Activated naive CD4-positive, alpha-beta T cell treated with anti-CD3 and anti-CD28 coated beads for 36 hours (primary cell): Measurements from ENCODE around the gene ICAM3. TPM values are rescaled to one million over a fixed set of nuclear protein-coding genes. Genes with fewer than 3 reads are reported as not detected.

Source experiments
- CTCF ChIA-PET: fragments of 350-600 bp; sonication (Branson Sonifier 250); formaldehyde crosslinking; loops from one replicate; lab custom pipeline; 2021; ENCODE audit warnings: antibody characterized with exemption; lab: Charles Lee
- DNase-seq: peaks from one replicate; pipeline ENCODE4 v3.0.0-alpha.2; 2020
- H3K27ac Mint-ChIP-seq: one replicate; pipeline ENCODE4 v1.8.0; 2021; ENCODE audit warnings: mild to moderate bottlenecking, mixed read lengths
- H3K27me3 Mint-ChIP-seq: one replicate; pipeline ENCODE4 v1.8.0; 2021; ENCODE audit warnings: low read depth, mixed read lengths
- H3K36me3 Mint-ChIP-seq: one replicate; pipeline ENCODE4 v1.8.0; 2021; ENCODE audit warnings: low read depth, mixed read lengths
- H3K4me1 Mint-ChIP-seq: one replicate; pipeline ENCODE4 v1.8.0; 2021; ENCODE audit warnings: low read depth, mixed read lengths
- H3K4me3 Mint-ChIP-seq: one replicate; pipeline ENCODE4 v1.8.0; 2021; ENCODE audit warnings: mild to moderate bottlenecking, moderate library complexity, mixed read lengths
- H3K9me3 Mint-ChIP-seq: one replicate; pipeline ENCODE4 v1.8.0; 2021; ENCODE audit warnings: mixed read lengths
- intact Hi-C: fragments of 100-400 bp; cut with micrococcal nuclease; formaldehyde crosslinking; loops from one replicate; pipeline ENCODE4 v1.15.1; 2023
- total RNA-seq, 2 experiments: library from RNA; stranded (reverse); gene quantifications; one replicate each; pipeline ENCODE4 v1.2.3, GENCODE V29; 2021

Gene ICAM3
- total RNA-seq, 2 experiments from 2014 or later = 109 to 114 TPM

DNA sequence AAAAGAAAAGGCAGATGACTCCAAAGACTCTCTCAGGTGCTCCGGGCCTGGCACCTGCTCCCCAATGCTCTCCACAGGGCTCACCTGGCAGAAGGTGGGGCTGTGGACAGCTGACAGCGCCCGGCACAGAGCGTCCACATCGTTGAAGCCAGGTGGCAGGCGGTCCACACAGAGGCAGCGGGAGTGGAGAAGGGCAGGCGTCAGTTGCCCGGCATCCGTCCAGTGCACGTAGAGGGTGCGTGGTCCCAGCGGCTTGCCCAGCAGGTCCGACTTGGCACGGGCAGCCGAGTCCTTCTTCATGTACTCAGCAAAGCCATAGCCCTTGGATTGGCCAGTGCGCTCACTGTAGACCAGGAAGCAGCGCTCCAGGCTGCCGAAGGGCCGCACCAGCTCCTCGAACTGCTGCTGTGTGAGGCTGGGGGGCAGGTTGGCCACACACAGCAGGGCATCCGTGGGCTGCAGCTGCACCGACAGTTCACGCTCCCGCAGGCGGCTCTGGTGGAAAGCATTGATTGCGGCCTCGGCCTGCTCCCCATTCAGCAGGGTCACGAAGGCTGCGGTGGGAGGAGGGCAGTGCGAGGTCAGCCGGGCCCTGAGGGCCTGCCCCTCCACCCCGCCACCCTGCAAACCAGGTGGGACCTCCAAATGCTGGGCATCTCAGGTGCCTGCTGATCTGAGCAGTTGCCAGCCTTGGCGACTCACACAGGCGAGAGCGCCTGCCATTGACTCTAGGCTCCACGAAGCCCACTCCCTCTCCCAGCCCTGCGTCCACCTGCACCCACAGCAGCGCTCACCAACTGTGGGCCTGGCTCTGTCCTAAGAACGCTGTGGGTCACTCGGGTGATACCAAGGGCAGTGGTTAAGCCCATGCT, 10.6 kb downstream of the ICAM3 start:
- intact Hi-C loops = no loop called here
- peaks cover 19% of the 10 kb centered on the region for H3K4me1 Mint-ChIP-seq
- peaks cover 28% of the 10 kb centered on the region for H3K36me3 Mint-ChIP-seq

DNA sequence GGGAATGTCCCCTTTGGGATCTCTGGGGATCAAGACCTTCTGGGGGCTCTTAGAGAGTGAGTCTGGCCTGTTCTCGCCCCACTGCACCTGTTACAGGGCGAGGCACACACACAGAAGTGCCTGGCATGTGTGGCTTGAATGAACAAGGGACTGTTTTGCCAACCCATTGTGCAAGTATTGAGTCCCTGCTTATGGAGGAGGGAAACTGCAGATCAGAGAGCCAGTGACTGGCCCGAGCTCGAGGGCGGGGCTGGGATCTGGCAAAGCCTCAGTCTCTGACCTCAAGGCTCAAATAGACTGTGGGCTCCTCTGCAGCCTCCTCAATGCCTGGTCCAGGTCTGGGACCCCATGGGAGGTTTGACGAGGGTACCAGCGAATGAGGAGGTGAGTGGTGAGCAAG, 11.6 kb downstream of the ICAM3 start:
- no peak overlapping the region for H3K4me3 Mint-ChIP-seq
- intact Hi-C loops = no loop called here
- no peak for DNase-seq
- CTCF ChIA-PET = interaction anchor here (0.6 kb wide), 1 partner anchor 17 kb away, joined by 4 read pairs; no protein-coding TSS in a partner anchor
- peaks cover 20% of the 10 kb centered on the region for H3K36me3 Mint-ChIP-seq
- H3K27me3 Mint-ChIP-seq = no peaks in the 10 kb centered on the region
- peaks cover 13% of the 10 kb centered on the region for H3K4me1 Mint-ChIP-seq
- H3K27ac Mint-ChIP-seq = no peak overlapping the region
- no peaks in the 10 kb centered on the region for H3K9me3 Mint-ChIP-seq

More for the DNA sequence above, 10.6 kb downstream of the ICAM3 start:
- no peaks in the 10 kb centered on the region for H3K9me3 Mint-ChIP-seq
- no peak for DNase-seq
- H3K27ac Mint-ChIP-seq = no peak overlapping the region
- no peaks in the 10 kb centered on the region for H3K27me3 Mint-ChIP-seq
- CTCF ChIA-PET = interaction anchor here (0.6 kb wide), 1 partner anchor 16 kb away, joined by 4 read pairs; no protein-coding TSS in a partner anchor
- H3K4me3 Mint-ChIP-seq = no peak overlapping the region

DNA sequence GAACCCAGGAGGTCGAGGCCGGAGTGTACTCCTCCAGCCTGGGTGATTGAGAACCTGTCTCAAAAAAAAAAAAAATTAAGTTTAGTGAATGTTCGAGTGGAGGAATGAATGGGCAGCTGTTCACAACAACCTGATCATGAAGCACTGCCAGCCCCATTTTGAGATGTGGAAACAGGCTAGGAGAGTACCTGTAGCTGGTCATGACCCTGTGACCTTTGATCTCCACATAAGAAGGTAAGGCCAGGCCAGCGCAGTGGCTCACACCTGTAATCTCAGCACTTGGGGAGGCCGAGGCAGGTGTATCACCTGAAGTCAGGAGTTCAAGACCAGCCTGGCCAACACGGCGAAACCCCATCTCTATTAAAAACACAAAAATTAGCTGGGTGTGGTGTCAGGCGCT, 13.7 kb downstream of the ICAM3 start:
- DNase-seq = no peak
- H3K27ac Mint-ChIP-seq = no peak overlapping the region
- CTCF ChIA-PET = interaction anchor here (0.6 to 1.5 kb wide), 3 partner anchors 37 to 76 kb away, joined by 3 to 4 read pairs (median 3); no protein-coding TSS in a partner anchor
- no peak overlapping the region for H3K4me3 Mint-ChIP-seq
- intact Hi-C loops = no loop called here
- no peaks in the 10 kb centered on the region for H3K27me3 Mint-ChIP-seq
- no peaks in the 10 kb centered on the region for H3K4me1 Mint-ChIP-seq
- H3K36me3 Mint-ChIP-seq = peaks cover 20% of the 10 kb centered on the region
- no peaks in the 10 kb centered on the region for H3K9me3 Mint-ChIP-seq

DNA sequence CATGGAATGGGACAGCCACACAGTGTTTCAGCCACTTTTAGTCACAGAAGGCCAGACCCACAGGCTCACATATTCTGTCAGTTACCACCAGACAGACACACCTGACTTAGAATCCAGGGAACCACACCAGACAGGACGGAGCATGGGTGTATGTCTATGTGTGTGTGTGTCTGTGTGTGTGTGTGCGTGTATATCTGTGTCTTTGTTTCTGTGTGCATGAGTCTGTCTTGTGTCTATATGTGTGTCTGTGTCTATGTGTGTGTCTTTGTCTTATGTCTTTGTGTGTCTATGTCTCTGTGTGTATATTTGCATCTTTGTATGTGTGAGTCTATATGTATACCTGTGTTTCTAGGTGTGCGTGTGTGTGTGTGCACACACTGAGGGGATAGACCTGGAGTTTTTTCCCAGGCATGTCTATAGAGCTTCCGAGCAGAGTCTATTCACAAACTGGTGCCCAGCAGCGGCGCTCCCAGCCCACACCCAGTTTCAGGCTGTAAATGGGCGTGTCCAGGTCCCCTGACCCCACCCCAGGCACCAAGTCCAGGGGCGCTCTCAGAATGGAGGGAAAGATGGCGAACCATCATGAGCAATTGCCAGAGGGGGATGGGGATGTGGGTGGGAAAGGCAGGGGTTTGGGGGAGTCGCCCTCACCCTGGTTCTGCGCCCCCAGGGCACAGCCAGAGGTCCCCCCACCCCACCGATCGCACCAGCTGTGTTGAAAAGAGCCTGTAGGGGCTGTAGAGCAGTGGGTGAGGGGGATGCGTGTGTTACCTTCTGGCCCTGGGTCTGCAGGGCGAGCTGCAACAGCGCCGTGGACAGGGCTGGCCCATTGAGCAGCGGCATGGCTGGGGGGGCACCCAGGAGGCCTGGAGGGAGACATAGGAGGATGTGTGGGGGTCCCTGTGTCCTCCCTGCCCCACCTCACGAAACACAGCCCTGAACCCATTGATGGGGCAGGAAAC, 17.3 kb downstream of the ICAM3 start:
- peak overlapping the region; percentile 0 for H3K27ac Mint-ChIP-seq

DNA sequence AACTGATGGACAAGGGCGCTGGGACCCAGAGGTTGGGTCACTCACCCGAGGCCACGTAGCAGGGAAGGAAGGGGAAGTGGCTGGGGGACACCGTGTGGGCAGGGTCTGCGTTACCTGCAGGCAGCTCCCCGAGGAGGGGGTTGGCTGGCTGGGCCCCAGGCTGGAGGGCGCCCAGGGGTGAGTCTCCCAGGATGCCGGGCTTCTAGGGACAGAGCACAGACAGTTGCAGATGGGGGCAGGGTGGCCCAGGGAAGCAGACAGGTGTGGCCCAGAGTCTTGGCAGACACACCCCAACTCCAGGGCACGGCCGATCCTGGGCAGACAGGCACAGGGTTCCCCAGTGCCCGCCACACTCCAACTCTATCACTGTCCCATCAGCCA, 18.0 kb downstream of the ICAM3 start:
- CTCF ChIA-PET = no interaction called here
- intact Hi-C loops = no loop called here
- H3K36me3 Mint-ChIP-seq = peaks cover 15% of the 10 kb centered on the region
- no peaks in the 10 kb centered on the region for H3K4me1 Mint-ChIP-seq
- no peaks in the 10 kb centered on the region for H3K27me3 Mint-ChIP-seq
- no peak overlapping the region for H3K4me3 Mint-ChIP-seq
- no peak for DNase-seq
- no peak overlapping the region for H3K27ac Mint-ChIP-seq
- H3K9me3 Mint-ChIP-seq = no peaks in the 10 kb centered on the region

More for the DNA sequence above, 17.3 kb downstream of the ICAM3 start:
- CTCF ChIA-PET = no interaction called here
- Mint-ChIP-seq H3K4me3 (no peak overlapping the region), H3K36me3 (peaks cover 15% of the 10 kb centered on the region), H3K27me3 (no peaks in the 10 kb centered on the region), H3K9me3 (no peaks in the 10 kb centered on the region), H3K4me1 (no peaks in the 10 kb centered on the region)
- intact Hi-C loops = no loop called here
- no peak for DNase-seq

DNA sequence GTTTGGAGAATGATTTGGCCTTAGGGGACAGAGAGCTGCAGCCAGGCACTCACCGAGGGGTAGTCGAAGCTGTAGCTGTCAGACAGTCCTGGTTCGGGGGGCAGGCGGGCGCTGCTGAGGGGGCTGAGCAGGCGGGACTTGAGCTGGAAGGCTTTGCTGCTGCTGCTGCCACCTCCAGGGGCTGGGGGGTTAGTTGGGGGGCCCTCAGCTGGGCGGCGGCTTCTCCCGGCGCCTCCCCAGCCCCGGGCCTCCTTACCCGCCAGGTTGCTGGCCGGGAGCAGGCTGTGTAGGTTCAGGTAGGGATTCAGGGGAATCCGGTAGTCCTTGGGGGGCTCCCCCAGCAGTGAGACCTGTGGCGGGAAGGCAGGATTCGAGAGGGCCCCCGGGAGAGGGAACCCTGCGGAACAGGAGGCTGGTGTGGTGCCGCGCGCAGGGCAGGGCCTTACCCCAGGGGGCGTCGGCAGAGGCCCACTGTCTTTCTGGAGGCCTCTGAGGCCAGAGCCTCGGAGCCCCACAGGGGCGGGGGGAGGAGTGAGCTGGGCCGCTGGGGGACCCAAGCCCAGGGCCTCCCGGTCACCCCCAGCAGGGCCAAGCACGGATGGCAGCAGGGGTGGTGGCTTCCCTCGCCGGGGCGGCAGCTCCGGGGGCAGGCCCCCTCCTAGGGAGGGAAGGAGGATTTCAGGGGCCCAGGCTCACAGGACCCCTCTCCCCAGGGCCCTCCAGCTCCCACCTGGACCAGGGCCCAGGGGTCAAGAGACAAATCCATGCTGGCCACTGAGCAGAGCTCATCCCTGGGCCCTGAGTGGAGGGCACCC, 18.6 kb downstream of the ICAM3 start:
- intact Hi-C loops = no loop called here
- H3K27ac Mint-ChIP-seq = no peak overlapping the region
- H3K36me3 Mint-ChIP-seq = peaks cover 20% of the 10 kb centered on the region
- CTCF ChIA-PET = interaction anchor here (0.5 to 0.6 kb wide), 2 partner anchors 46 to 120 kb away, joined by 3 read pairs; no protein-coding TSS in a partner anchor
- no peak for DNase-seq
- H3K4me1 Mint-ChIP-seq = peaks cover 6% of the 10 kb centered on the region
- no peaks in the 10 kb centered on the region for H3K9me3 Mint-ChIP-seq
- no peak overlapping the region for H3K4me3 Mint-ChIP-seq
- no peaks in the 10 kb centered on the region for H3K27me3 Mint-ChIP-seq

DNA sequence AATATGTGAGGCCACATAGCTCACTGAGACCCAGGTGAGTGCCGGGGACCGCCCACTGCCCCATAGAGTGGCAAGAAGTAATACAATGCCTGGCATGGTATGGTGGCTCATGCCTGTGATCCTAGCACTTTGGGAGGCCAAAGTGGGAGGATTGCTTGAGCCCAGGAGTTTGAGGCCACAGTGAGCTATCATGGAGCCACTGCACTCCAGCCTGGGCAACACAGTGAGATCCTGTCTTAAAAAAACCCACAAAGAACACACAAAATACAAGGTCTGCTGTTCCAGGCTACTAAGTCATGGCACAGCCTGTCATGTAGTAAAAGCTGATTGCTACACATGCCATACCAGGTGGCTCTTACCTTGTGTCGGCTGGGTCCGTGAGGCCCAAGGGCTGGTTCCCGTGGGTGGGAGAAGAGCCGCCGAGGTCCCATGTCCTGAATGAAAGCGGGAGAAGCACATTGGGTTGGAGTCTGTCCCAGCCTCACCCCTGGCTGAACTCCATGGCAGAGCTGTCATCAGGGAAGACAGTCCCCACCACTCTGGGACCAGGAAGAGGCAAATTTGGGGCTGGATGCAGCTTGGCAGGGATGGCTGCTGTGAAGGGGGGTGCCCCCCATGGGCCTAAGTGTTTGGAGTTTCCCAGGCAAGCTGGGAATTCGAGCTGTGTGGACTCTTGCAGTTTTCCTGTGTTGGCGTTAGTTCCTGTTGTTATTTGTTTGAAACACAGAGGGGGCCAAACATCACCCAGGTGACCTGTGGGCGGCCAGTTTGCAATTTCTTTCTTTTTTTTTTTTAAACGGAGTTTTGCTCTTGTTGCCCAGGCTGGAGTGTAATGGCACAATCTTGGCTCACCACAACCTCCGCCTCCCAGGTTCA, 20.4 kb downstream of the ICAM3 start:
- CTCF ChIA-PET = interaction anchor here (0.6 to 0.8 kb wide), 2 partner anchors 17 to 39 kb away, joined by 3 to 4 read pairs; no protein-coding TSS in a partner anchor
- H3K27me3 Mint-ChIP-seq = no peaks in the 10 kb centered on the region
- intact Hi-C loops = no loop called here
- DNase-seq = no peak
- no peak overlapping the region for H3K4me3 Mint-ChIP-seq
- H3K36me3 Mint-ChIP-seq = peaks cover 20% of the 10 kb centered on the region
- no peak overlapping the region for H3K27ac Mint-ChIP-seq
- no peaks in the 10 kb centered on the region for H3K9me3 Mint-ChIP-seq
- peaks cover 18% of the 10 kb centered on the region for H3K4me1 Mint-ChIP-seq

DNA sequence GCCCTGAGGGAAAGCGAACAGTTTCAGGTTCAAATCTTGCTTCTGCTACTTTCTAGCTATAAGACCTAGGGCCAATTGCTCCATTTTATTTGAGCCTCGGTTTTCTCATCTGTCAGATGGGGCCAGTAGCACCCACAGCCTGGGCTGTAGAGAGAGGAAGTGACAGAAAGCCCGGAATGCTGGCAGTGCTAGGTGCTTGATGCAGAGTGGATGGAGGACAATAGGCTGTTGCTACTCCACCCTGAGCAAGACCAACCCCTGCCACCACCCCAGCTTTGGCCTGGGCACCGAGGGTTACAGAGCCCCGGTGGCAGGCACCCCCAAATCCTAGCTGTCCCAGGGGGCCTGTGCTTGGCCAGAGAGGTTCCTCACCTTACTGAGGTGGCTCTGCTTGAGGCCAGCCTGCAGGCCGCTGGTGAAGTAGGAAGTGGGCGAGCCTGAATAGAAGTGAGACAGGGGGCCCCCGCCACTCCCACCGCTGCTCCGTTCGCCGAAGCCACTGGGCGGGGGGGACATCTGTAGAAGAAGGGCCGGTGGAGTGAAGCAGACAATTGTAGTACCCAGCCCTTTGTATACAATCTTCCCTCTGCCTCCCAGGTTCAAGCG, 21.5 kb downstream of the ICAM3 start:
- CTCF ChIA-PET = interaction anchor here (0.6 kb wide), 1 partner anchor 59 kb away, joined by 3 read pairs; no protein-coding TSS in a partner anchor
- Mint-ChIP-seq H3K27ac (no peak overlapping the region), H3K27me3 (no peaks in the 10 kb centered on the region), H3K9me3 (no peaks in the 10 kb centered on the region), H3K4me1 (peaks cover 18% of the 10 kb centered on the region), H3K4me3 (no peak overlapping the region), H3K36me3 (peaks cover 23% of the 10 kb centered on the region)
- DNase-seq = no peak
- intact Hi-C loops = loop anchor here (2.0 kb wide), 2 partner anchors 15 to 47 kb away; partner anchors contain the start of genes ICAM1 and RAVER1

DNA sequence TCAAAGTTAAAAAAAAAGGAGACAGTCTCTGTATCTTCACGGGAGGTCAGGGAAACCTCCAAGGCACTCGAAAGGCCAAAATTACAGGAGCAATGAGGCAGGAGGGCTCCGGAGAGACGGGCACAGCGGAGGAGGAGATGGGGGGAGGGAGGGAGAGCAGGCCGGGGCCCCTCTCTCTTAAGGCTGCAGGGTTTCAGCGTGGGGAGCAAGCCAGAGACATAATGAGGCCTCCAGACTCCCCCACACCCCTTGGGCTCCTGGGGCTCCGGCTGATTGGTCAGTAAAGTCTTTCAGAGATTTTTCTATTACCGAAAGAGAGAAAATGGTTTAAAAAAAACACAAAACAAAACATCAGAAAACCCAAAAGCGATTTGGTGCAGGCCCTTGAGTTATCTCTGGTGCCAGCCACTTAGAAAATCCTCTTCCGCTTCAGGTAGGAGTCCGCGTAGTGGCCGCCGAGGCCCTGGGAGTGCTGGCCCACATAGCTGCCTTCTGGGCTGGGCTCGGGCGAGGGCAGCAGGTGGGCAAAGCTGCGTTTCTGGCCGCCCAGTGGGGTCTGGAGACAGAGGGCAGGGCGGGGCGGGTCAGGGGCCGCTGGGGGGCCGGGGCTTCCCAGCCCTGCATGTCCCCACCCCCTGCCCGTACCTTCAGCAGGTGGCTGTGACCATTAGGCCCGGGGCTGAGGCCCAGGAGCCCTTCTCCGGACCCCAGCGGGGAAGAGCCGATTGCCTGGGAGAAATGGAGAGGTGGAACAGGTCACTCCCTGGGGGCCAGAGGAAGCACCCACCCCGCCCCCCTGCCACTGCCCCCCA, 22.2 kb downstream of the ICAM3 start:
- peaks cover 18% of the 10 kb centered on the region for H3K4me1 Mint-ChIP-seq
- no peak overlapping the region for H3K4me3 Mint-ChIP-seq
- no peak overlapping the region for H3K27ac Mint-ChIP-seq
- CTCF ChIA-PET = interaction anchor here (1.2 kb wide), 1 partner anchor 58 kb away, joined by 3 read pairs; no protein-coding TSS in a partner anchor
- no peaks in the 10 kb centered on the region for H3K9me3 Mint-ChIP-seq
- peaks cover 23% of the 10 kb centered on the region for H3K36me3 Mint-ChIP-seq
- intact Hi-C loops = loop anchor here (2.0 kb wide), 2 partner anchors 16 to 46 kb away; partner anchors contain the start of genes ICAM1 and RAVER1
- no peaks in the 10 kb centered on the region for H3K27me3 Mint-ChIP-seq
- DNase-seq = no peak
